Measurements from ENCODE around the gene AK1. TPM values are rescaled to one million over a fixed set of nuclear protein-coding genes. Genes with fewer than 3 reads are reported as not detected.

The AK1 gene
- polyA plus RNA-seq, 3 donors from 2014 or later: 0.12 to 1.0 TPM; not detected in 1

DNA sequence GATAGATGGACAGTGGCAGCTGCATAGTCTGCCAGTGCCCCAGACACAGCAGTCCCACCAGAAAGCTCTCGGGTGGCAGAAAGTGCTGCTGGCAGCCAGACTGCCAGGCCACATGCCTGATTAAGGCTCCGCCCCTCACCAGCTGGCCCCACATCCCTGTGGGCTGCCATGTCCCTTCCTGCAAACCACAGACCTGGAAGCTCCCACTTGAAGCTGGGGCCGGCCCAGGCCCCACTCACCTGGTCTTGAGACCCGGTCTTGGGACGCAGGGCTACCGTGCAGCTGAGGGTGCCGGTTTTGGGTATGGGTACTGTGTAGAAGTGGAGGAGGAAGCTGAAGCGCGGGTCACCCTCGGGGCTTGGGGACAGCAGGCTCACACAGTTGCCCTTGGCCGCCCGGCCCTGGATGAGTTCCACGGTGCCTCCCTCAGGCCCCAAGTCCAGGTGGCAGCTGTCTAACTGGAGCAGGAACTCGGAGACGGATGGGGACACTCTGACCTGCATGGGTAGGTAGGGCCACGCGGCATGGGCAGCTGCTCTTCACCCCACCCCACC lies 59.5 kb downstream of the AK1 start:
- Mint-ChIP-seq H3K4me3 (no peak overlapping the region), H3K36me3 (peaks cover 0 to 11% (median 0%) of the 10 kb centered on the region in 3 donors), H3K4me1 (peaks cover 0 to 2% of the 10 kb centered on the region in 2 donors), H3K27ac (peak overlapping the region in 2 of 6 donors; percentile 29 to 37), H3K9me3 (no peaks in the 10 kb centered on the region), H3K27me3 (ENCODE audit: low read depth in 3 of 3) (peaks cover 0 to 1% (median 1%) of the 10 kb centered on the region in 3 donors)
- DNase-seq: no peak

- Mint-ChIP-seq H3K27me3 (ENCODE audit: low read depth in 3 of 3) (peaks cover 0 to 1% (median 1%) of the 10 kb centered on the region in 3 donors), H3K4me1 (peaks cover 0 to 2% of the 10 kb centered on the region in 2 donors), H3K4me3 (no peak overlapping the region), H3K27ac (peak overlapping the region in 3 of 6 donors; percentile 28 to 58 (median 43)), H3K36me3 (peaks cover 0 to 11% (median 0%) of the 10 kb centered on the region in 3 donors), H3K9me3 (no peaks in the 10 kb centered on the region)
- no peak for DNase-seq
Measured at GRCh38 chr9:127816728-127817127, 60.7 kb downstream of the AK1 start.

Other genes starting within 250 kb of the AK1 start
- under 1 TPM in 2 of 3 donors, not detected in 1; 0.24 to 0.25 TPM for gene CFAP157, start 170.7 kb downstream of the AK1 start, polyA plus RNA-seq
- 10 to 100 TPM; 36.6 to 40.6 (median 39.7) TPM for gene PTRH1, start 162.0 kb downstream of the AK1 start, polyA plus RNA-seq
- gene TTC16, start 161.6 kb downstream of the AK1 start, polyA plus RNA-seq: 1 to 10 TPM in 2 of 3 donors, not detected in 1; 1.3 to 2.4 TPM
- 10 to 100 TPM; 38.9 to 55.1 (median 49.9) TPM for gene TOR2A, start 142.4 kb downstream of the AK1 start, polyA plus RNA-seq
- gene SH2D3C, start 99.0 kb downstream of the AK1 start, polyA plus RNA-seq: 10 to 100 TPM; 16.9 to 86.2 (median 18.7) TPM
- 10 to 100 TPM; 44.6 to 83.1 (median 58.1) TPM for gene CDK9, start 91.6 kb downstream of the AK1 start, polyA plus RNA-seq
- 10 to 100 TPM; 77.3 to 97.7 (median 89.1) TPM for gene FPGS, start 74.8 kb downstream of the AK1 start, polyA plus RNA-seq
- 10 to 100 TPM in 1 of 3 donors, 1 to 10 TPM in 2; 7.2 to 12.1 (median 8.6) TPM for gene ENG, start 23.0 kb downstream of the AK1 start, polyA plus RNA-seq
- gene ST6GALNAC6, start 21.9 kb upstream of the AK1 start, polyA plus RNA-seq: 10 to 100 TPM; 84.0 to 97.8 (median 94.1) TPM
- gene ST6GALNAC4, start 39.4 kb upstream of the AK1 start, polyA plus RNA-seq: 10 to 100 TPM in 1 of 3 donors, 1 to 10 TPM in 2; 8.7 to 20.1 (median 9.1) TPM
- gene PIP5KL1, start 53.1 kb upstream of the AK1 start, polyA plus RNA-seq: under 1 TPM in 2 of 3 donors, not detected in 1; 0.14 to 0.18 TPM
- gene DPM2, start 60.2 kb upstream of the AK1 start, polyA plus RNA-seq: 10 to 100 TPM; 48.0 to 79.7 (median 59.8) TPM
- gene EEIG1, start 103.3 kb upstream of the AK1 start, polyA plus RNA-seq: 10 to 100 TPM in 2 of 3 donors, 1 to 10 TPM in 1; 7.6 to 19.6 (median 14.7) TPM
- gene NAIF1, start 189.6 kb upstream of the AK1 start, polyA plus RNA-seq: 10 to 100 TPM in 2 of 3 donors, 1 to 10 TPM in 1; 5.1 to 17.2 (median 10.5) TPM
- gene SLC25A25, start 190.6 kb upstream of the AK1 start, polyA plus RNA-seq: 1 to 10 TPM; 2.8 to 8.8 (median 4.9) TPM